ENCODE results near the gene DHX29. TPM values are rescaled to one million over a fixed set of nuclear protein-coding genes. Genes with fewer than 3 reads are reported as not detected.
A peak's percentile ranks its signal among the peaks of the same experiment; 100 is the strongest.

Gene DHX29
- total RNA-seq, 6 experiments from 2014 or later = 35.7 to 45.8 (median 41.7) TPM

DNA sequence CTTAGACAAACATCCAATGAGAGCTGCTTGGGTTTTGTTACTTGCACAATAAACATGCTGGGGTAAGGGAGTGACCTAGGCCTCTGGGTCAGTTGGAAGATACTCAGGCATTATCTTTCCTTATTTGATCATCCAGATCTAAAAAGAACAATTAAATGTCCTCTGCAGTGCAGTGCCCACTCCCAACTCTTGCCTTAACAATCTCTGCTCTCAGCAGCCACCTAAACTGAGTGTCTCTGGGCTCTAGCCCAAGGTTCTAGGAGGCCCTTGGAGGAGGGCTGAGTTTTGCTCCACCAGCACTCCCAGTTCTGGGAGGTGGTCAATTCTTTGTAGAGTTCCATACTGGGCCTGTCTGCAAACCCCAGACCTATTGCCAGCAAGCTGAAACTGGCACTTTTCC lies 82.1 kb downstream of the DHX29 start:
- Mint-ChIP-seq H3K4me1 (ENCODE audit: low read depth) (peaks cover 15% of the 10 kb centered on the region), H3K27ac (no peak overlapping the region), H3K36me3 (ENCODE audit: low read depth) (peaks cover 5% of the 10 kb centered on the region; the same call in 1 of the 2 replicates), H3K4me3 (no peak overlapping the region), H3K9me3 (no peaks in the 10 kb centered on the region), H3K27me3 (ENCODE audit: insufficient read depth) (peaks cover 80% of the 10 kb centered on the region)
- no peak for DNase-seq
- TF ChIP-seq, protein P1, sequence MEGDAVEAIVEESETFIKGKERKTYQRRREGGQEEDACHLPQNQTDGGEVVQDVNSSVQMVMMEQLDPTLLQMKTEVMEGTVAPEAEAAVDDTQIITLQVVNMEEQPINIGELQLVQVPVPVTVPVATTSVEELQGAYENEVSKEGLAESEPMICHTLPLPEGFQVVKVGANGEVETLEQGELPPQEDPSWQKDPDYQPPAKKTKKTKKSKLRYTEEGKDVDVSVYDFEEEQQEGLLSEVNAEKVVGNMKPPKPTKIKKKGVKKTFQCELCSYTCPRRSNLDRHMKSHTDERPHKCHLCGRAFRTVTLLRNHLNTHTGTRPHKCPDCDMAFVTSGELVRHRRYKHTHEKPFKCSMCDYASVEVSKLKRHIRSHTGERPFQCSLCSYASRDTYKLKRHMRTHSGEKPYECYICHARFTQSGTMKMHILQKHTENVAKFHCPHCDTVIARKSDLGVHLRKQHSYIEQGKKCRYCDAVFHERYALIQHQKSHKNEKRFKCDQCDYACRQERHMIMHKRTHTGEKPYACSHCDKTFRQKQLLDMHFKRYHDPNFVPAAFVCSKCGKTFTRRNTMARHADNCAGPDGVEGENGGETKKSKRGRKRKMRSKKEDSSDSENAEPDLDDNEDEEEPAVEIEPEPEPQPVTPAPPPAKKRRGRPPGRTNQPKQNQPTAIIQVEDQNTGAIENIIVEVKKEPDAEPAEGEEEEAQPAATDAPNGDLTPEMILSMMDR (IDR thresholded peaks at IDR 0.05) = no peak

DNA sequence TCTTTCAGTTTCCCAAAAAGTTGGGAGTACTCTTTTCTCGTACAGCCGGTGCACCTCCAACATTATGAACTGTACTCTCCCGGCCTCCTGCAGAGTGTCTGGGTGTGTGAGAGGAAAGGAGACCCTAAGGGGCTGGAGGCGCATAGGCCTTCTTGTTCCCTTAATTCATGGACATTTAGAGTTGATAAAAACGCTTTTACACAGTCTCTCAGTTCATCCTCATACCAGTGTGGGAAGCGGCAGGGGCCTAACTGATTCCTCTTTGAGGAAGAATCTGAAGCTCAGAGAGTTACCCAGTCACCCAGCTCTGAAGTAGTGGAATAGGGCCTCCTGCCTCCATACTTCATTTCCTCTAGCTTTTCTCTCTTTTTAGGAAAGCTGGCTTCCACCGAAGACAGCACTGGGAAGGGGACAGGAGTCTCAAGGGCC lies 83.7 kb downstream of the DHX29 start:
- DNase-seq = no peak
- Mint-ChIP-seq H3K36me3 (ENCODE audit: low read depth) (peaks cover 5% of the 10 kb centered on the region; the same call in 1 of the 2 replicates), H3K4me3 (no peak overlapping the region; the same call in 1 of the 2 replicates), H3K9me3 (no peaks in the 10 kb centered on the region), H3K27ac (no peak overlapping the region), H3K4me1 (ENCODE audit: low read depth) (peaks cover 15% of the 10 kb centered on the region), H3K27me3 (ENCODE audit: insufficient read depth) (peaks cover 73% of the 10 kb centered on the region)
- TF ChIP-seq, protein P1 (IDR thresholded peaks at IDR 0.05) = no peak

DNA sequence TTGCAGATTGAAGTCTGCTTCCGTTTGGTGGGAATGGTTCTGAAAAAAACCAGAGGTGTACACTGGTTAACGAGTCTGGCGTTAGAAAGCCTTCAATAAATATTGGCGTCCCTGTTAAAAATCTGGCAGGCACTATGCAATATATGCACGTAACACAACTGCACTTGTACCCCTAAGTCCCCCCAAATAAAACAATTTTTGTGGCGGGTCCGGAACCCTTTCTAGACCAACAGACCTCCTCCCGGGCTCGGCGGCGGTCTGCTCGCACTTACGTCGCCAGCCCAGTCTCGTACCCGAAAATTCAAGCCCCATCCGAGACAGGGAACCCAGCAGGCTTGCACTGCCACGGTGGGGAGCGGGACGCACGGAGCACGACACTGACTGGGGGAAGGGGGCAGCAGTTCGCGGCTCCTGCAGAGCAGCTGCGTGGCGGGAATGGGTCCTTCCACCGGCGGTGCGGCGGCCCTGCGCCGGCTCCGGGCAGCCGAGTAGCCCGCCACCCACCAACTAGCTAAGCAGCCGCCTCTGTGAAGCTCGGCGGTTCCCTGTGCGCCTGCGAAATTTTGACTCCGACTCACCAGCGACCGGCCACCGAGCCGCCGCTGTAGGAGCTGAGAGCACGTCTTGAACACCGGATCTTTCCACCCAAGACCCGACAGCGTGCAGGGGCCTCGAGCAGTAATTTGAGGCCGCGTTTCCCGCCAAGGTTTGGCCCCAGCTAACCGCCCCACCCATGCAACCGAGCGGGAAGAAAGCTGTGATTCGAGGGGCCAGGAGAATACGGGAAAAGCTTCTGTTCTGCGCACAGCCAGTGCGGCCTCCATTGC lies 84.3 kb downstream of the DHX29 start:
- H3K36me3 Mint-ChIP-seq (ENCODE audit: low read depth) = peaks cover 5% of the 10 kb centered on the region; the same call in 1 of the 2 replicates
- H3K4me3 Mint-ChIP-seq = peak overlapping the region; percentile 28; the same call in 1 of the 2 replicates
- H3K9me3 Mint-ChIP-seq = no peaks in the 10 kb centered on the region
- H3K27ac Mint-ChIP-seq = no peak overlapping the region
- DNase-seq = no peak
- TF ChIP-seq, protein P1 (IDR thresholded peaks at IDR 0.05) = no peak
- H3K27me3 Mint-ChIP-seq (ENCODE audit: insufficient read depth) = peaks cover 67% of the 10 kb centered on the region
- peaks cover 15% of the 10 kb centered on the region for H3K4me1 Mint-ChIP-seq (ENCODE audit: low read depth)

DNA sequence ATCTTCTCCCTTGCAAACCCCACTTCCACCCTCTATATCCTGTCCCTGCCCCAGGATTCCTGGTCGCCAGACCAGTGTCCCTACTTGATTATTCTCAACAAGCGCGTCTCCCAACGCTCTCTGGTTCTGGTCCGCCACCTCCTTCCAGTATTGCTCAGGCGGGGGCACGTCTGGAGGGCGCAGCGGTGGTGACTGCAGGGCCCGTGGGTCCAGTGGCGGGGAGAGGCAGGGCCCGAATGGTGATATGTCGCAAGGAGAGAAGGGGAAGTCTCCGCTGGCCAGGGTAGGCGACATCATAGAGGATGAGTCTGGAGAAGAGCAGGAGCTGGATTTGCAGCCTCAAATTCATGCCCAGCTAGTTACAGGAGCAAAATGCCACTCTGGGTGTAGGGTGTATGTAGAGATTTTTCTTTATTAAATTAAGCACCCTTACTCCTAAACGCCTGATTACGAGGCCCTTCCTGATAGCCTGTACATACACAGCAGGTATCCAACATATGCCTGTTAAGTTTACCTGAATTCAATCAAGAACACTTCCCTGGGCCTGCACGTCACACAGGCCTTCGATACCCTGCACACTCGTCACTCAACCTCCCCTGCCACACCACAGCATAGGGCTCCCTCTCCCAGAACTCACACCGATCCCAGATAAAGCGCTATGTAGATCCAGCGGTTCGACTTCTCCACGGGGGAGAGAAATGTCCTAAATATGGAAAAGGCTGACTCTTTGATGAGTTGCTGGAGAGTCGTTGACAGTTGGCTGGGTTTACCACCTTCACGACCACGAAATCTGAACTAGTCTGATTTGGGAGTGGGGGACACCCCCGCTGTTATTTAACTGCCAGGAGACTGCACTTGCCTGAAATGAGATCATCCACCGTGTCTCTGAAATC lies 85.2 kb downstream of the DHX29 start:
- no peak for DNase-seq
- H3K36me3 Mint-ChIP-seq (ENCODE audit: low read depth) = peaks cover 5% of the 10 kb centered on the region; the same call in 1 of the 2 replicates
- no peak overlapping the region for H3K27ac Mint-ChIP-seq
- H3K27me3 Mint-ChIP-seq (ENCODE audit: insufficient read depth) = peaks cover 68% of the 10 kb centered on the region
- TF ChIP-seq, protein P1 (IDR thresholded peaks at IDR 0.05) = no peak
- H3K4me1 Mint-ChIP-seq (ENCODE audit: low read depth) = peaks cover 9% of the 10 kb centered on the region; the same call in 1 of the 2 replicates
- no peak overlapping the region for H3K4me3 Mint-ChIP-seq
- no peaks in the 10 kb centered on the region for H3K9me3 Mint-ChIP-seq

DNA sequence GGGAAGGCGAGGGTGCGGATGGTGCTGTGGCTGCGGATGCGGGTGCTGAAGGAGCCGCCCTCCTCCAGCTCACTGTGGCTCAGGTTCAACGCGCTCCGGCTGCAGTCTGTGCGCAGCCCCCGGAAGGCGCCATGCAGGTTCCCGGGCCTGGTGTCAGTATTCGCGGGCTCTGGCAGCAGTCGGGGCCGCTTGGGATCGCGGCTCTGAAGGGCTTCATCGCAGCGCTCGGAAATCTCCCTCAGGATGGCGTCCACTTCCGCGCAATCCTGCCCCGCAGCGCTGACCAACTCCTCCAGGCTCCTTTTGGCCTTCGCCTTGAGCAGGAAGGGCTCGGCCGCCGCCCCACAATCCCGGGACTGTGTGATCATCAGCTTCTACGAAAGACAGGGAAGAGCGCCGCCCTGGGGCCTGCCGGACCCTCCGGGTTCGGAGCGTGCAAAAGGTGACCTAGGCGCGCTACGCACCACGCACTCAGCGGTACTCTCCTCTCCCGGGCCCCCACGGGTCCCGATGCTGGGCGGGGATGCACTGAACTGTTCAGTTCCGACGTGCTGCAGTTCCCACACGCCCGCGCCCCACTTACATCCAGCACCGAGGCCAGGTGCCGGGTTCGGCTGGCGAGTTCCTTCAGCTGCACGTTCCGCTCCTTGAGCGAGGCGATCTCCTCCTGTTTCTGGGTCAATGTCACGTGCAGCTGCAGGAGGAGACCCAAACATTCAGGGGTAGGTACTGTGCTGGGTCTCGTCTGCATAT lies 86.9 kb downstream of the DHX29 start:
- TF ChIP-seq, protein P1 (IDR thresholded peaks at IDR 0.05) = no peak
- Mint-ChIP-seq H3K27me3 (ENCODE audit: insufficient read depth) (peaks cover 61% of the 10 kb centered on the region), H3K27ac (no peak overlapping the region), H3K9me3 (no peaks in the 10 kb centered on the region), H3K4me1 (ENCODE audit: low read depth) (peaks cover 9% of the 10 kb centered on the region; the same call in 1 of the 2 replicates), H3K4me3 (peak overlapping the region; percentile 13; the same call in 1 of the 2 replicates), H3K36me3 (ENCODE audit: low read depth) (peaks cover 5% of the 10 kb centered on the region; the same call in 1 of the 2 replicates)
- DNase-seq = no peak

Measured in HFFc6 (cell line).